H1 (cell line): ENCODE measurements around the gene NFATC1. TPM values are rescaled to one million over a fixed set of nuclear protein-coding genes. Genes with fewer than 3 reads are reported as not detected.

Experiments
- CTCF ChIA-PET: fragments of 300-600 bp; sonication (Branson Sonifier 250); formaldehyde crosslinking; loops from one replicate; lab custom pipeline; 2021; ENCODE audit not compliant: partially characterized antibody; lab: Charles Lee
- POLR2A ChIA-PET: fragments of 300-600 bp; sonication (Branson Sonifier 250); formaldehyde crosslinking; loops from one replicate; lab custom pipeline; 2021; ENCODE audit warnings: inconsistent platforms; ENCODE audit not compliant: partially characterized antibody; lab: Charles Lee
- DNase-seq, 2 experiments: peaks; one replicate each; pipeline versions ENCODE4 v3.0.0 to v3.0.0-alpha.2; 2010 to 2022; ENCODE audit warnings: low spot score in 2 of 2, low read depth in 1 of 2, mixed read lengths in 1 of 2
- FAIRE-seq: peaks from 2 replicates; lab custom pipeline; 2011; peaks lifted over from hg19 to GRCh38; lab: Jason Lieb, UNC
- H2AFZ ChIP-seq: 2 replicates; pipeline ENCODE4 v1.8.1; 2012; ENCODE audit warnings: low read length, inconsistent platforms
- H2AK5ac ChIP-seq: 2 replicates; pipeline ENCODE4 v1.6.1; 2013; ENCODE audit warnings: low read depth, low read length
- H2BK120ac ChIP-seq: replicated peaks from 2 replicates; pipeline ENCODE3; 2013; ENCODE audit warnings: low read depth, low read length, inconsistent platforms
- H2BK12ac ChIP-seq: 2 replicates; pipeline ENCODE4 v1.6.1; 2013; ENCODE audit warnings: low read depth, low read length
- H2BK15ac ChIP-seq: 2 replicates; pipeline ENCODE4 v1.6.1; 2013; ENCODE audit warnings: low read length
- H2BK20ac ChIP-seq: 2 replicates; pipeline ENCODE4 v1.6.1; 2013; ENCODE audit warnings: low read length
- H2BK5ac ChIP-seq: 2 replicates; pipeline ENCODE4 v1.6.1; 2013; ENCODE audit warnings: low read depth, low read length
- H3K14ac ChIP-seq: 2 replicates; pipeline ENCODE4 v1.6.1; 2013; ENCODE audit warnings: inconsistent platforms; ENCODE audit not compliant: insufficient read length
- H3K18ac ChIP-seq: 2 replicates; pipeline ENCODE4 v1.6.1; 2013; ENCODE audit warnings: low read length; ENCODE audit errors: extremely low read depth
- H3K23ac ChIP-seq: 2 replicates; pipeline ENCODE4 v1.6.1; 2013; ENCODE audit warnings: inconsistent platforms; ENCODE audit not compliant: insufficient read length
- H3K23me2 ChIP-seq: 2 replicates; pipeline ENCODE4 v1.6.1; 2013; ENCODE audit warnings: low read depth, low read length
- H3K27ac ChIP-seq: 2 replicates; pipeline ENCODE4 v1.6.1; 2011; ENCODE audit warnings: low read depth, low read length, inconsistent platforms
- H3K27me3 ChIP-seq, 4 experiments: replicated peaks in 1 of 4; 1 replicate in 1 of 4; 2 replicates in 3 of 4; pipeline versions ENCODE4 v1.6.1 to v1.8.1; 2011 to 2013; ENCODE audit warnings: low read length in 3 of 4, mild to moderate bottlenecking in 3 of 4, inconsistent platforms in 2 of 4, mixed read lengths in 2 of 4, moderate library complexity in 1 of 4; ENCODE audit not compliant: control insufficient read depth in 3 of 4, insufficient read depth in 3 of 4; ENCODE audit errors: extremely low read depth in 1 of 4
- H3K36me3 ChIP-seq, 4 experiments: 2 replicates each; pipeline versions ENCODE4 v1.6.1 to v1.8.1; 2011 to 2013; ENCODE audit warnings: mild to moderate bottlenecking in 4 of 4, low read length in 3 of 4, moderate library complexity in 2 of 4, control low read depth in 1 of 4, inconsistent platforms in 1 of 4; ENCODE audit not compliant: insufficient read depth in 4 of 4, control insufficient read depth in 2 of 4
- H3K4ac ChIP-seq: replicated peaks from 2 replicates; pipeline ENCODE3; 2013; ENCODE audit warnings: low read length, low read depth, mixed read lengths, inconsistent platforms; ENCODE audit not compliant: insufficient read length
- H3K4me1 ChIP-seq, 4 experiments: replicated peaks in 1 of 4; 1 replicate in 1 of 4; 2 replicates in 3 of 4; pipeline versions ENCODE4 v1.6.1 to v1.8.1; 2011 to 2013; ENCODE audit warnings: low read length in 3 of 4, inconsistent platforms in 2 of 4, mixed read lengths in 1 of 4; ENCODE audit not compliant: insufficient read depth in 4 of 4, control insufficient read depth in 3 of 4
- H3K4me2 ChIP-seq, 2 experiments: 2 replicates each; pipeline versions ENCODE4 v1.6.1 to v1.8.1; 2011 to 2013; ENCODE audit warnings: low read depth in 2 of 2, low read length in 2 of 2, control low read depth in 1 of 2, inconsistent platforms in 1 of 2, mild to moderate bottlenecking in 1 of 2; ENCODE audit not compliant: insufficient read depth in 1 of 2
- H3K4me3 ChIP-seq, 4 experiments: fragments of 200-600, 300-600 bp in 1 of 4; sonication (generic), shearing (Covaris generic), sonication (Bioruptor Twin) in 1 of 4; 2 replicates each; pipeline versions ENCODE4 v1.5.1 to v1.8.1; 2011 to 2016; ENCODE audit warnings: low read length in 4 of 4, low read depth in 3 of 4, control low read depth in 2 of 4, inconsistent platforms in 2 of 4, mild to moderate bottlenecking in 2 of 4, mixed read lengths in 1 of 4, moderate library complexity in 1 of 4; ENCODE audit not compliant: insufficient read depth in 2 of 4; ENCODE audit errors: extremely low read depth in 1 of 4
- H3K56ac ChIP-seq: replicated peaks from 2 replicates; pipeline ENCODE3; 2013; ENCODE audit warnings: low read depth, mild to moderate bottlenecking, mixed read lengths, low read length, inconsistent platforms; ENCODE audit not compliant: insufficient read length
- H3K79me1 ChIP-seq: 2 replicates; pipeline ENCODE4 v1.6.1; 2013; ENCODE audit warnings: low read depth, low read length, control low read depth
- H3K79me2 ChIP-seq, 2 experiments: 2 replicates each; pipeline versions ENCODE4 v1.6.1 to v1.8.1; 2012 to 2013; ENCODE audit warnings: low read length in 2 of 2, mild to moderate bottlenecking in 2 of 2, inconsistent platforms in 1 of 2; ENCODE audit not compliant: insufficient read depth in 2 of 2, control insufficient read depth in 1 of 2
- H3K9ac ChIP-seq, 4 experiments: replicated peaks in 1 of 4; 1 replicate in 1 of 4; 2 replicates in 3 of 4; pipeline versions ENCODE4 v1.6.1 to v1.8.1; 2011 to 2013; ENCODE audit warnings: low read depth in 3 of 4, low read length in 3 of 4, control low read depth in 2 of 4, mild to moderate bottlenecking in 2 of 4, moderate library complexity in 2 of 4, inconsistent platforms in 1 of 4; ENCODE audit errors: extremely low read depth in 1 of 4
- H3K9me3 ChIP-seq, 2 experiments: 2 replicates each; pipeline versions ENCODE4 v1.6.1 to v1.8.1; 2012 to 2013; ENCODE audit warnings: mild to moderate bottlenecking in 2 of 2, moderate library complexity in 2 of 2, control low read depth in 1 of 2, inconsistent platforms in 1 of 2, low read depth in 1 of 2, low read length in 1 of 2, mixed read lengths in 1 of 2; ENCODE audit not compliant: insufficient read depth in 2 of 2
- H4K20me1 ChIP-seq, 2 experiments: replicated peaks in 1 of 2; 2 replicates each; pipeline versions ENCODE3 to v1.8.1; 2011 to 2013; ENCODE audit warnings: inconsistent platforms in 2 of 2, low read length in 2 of 2, mild to moderate bottlenecking in 1 of 2; ENCODE audit not compliant: insufficient read depth in 2 of 2, control insufficient read depth in 1 of 2
- H4K5ac ChIP-seq: 2 replicates; pipeline ENCODE4 v1.6.1; 2013; ENCODE audit warnings: low read length, low read depth, mixed read lengths, inconsistent platforms; ENCODE audit not compliant: insufficient read length
- H4K8ac ChIP-seq: 2 replicates; pipeline ENCODE4 v1.8.0; 2013; ENCODE audit warnings: mild to moderate bottlenecking, moderate library complexity, low read length, inconsistent platforms; ENCODE audit not compliant: insufficient read depth; ENCODE audit errors: extremely low read depth
- H4K91ac ChIP-seq: replicated peaks from 2 replicates; pipeline ENCODE3; 2013; ENCODE audit warnings: low read length, mixed read lengths, inconsistent platforms; ENCODE audit not compliant: insufficient read length
- BCL11A ChIP-seq, 2 experiments: IDR thresholded peaks; one replicate each; pipeline ENCODE4 v1.6.1; 2011; ENCODE audit warnings: low read depth in 2 of 2, low read length in 2 of 2, mild to moderate bottlenecking in 2 of 2
- BRCA1 ChIP-seq: IDR thresholded peaks from 2 replicates; pipeline ENCODE4 v1.6.1; 2012; ENCODE audit warnings: low read depth, low read length, improper control_type of control experiment
- CREB1 ChIP-seq: IDR thresholded peaks from 2 replicates; pipeline ENCODE4 v1.6.1; 2012; ENCODE audit warnings: inconsistent platforms
- EGR1 ChIP-seq: IDR thresholded peaks from 2 replicates; pipeline ENCODE4 v1.6.1; 2011; ENCODE audit warnings: low read depth, low read length, borderline replicate concordance
- EZH2 ChIP-seq: fragments of 200-600 bp; sonication (generic); IDR thresholded peaks from 2 replicates; pipeline ENCODE4 v1.7.1; 2012; ENCODE audit warnings: low read depth, mild to moderate bottlenecking, moderate library complexity, low read length, inconsistent platforms; ENCODE audit not compliant: severe bottlenecking
- HDAC2 ChIP-seq, 2 experiments: fragments of 300-600 bp in 1 of 2; sonication (generic) in 1 of 2; IDR thresholded peaks; 2 replicates each; pipeline ENCODE4 v1.6.1; 2011 to 2012; ENCODE audit warnings: low read depth in 2 of 2, low read length in 2 of 2, mild to moderate bottlenecking in 2 of 2, moderate library complexity in 2 of 2, borderline replicate concordance in 1 of 2, inconsistent platforms in 1 of 2
- NANOG ChIP-seq: IDR thresholded peaks from 2 replicates; pipeline ENCODE4 v1.6.1; 2011; ENCODE audit warnings: low read length, low read depth, mild to moderate bottlenecking, inconsistent platforms; ENCODE audit not compliant: insufficient read depth, poor library complexity, severe bottlenecking
- TBP ChIP-seq: IDR thresholded peaks from 2 replicates; pipeline ENCODE4 v1.6.1; 2011; ENCODE audit warnings: low read depth, low read length, improper control_type of control experiment
- TEAD4 ChIP-seq: IDR thresholded peaks from 2 replicates; pipeline ENCODE4 v1.6.1; 2012; ENCODE audit warnings: low read depth, low read length, inconsistent platforms, mixed read lengths
- ZNF274 ChIP-seq: IDR thresholded peaks from 2 replicates; pipeline ENCODE4 v1.7.0; 2012; ENCODE audit warnings: low read length, borderline replicate concordance; ENCODE audit errors: extremely low read depth
- WGBS, 2 experiments: shearing (Covaris generic) in 1 of 2; methylation state at CpG; one replicate each; pipeline versions ENCODE4 v1.1.6 to v1.1.7; 2013 to 2015; ENCODE audit warnings: low lambda C conversion rate in 2 of 2, mixed read lengths in 2 of 2, inconsistent platforms in 1 of 2, low coverage in 1 of 2, missing lambda C conversion rate in 1 of 2; ENCODE audit not compliant: insufficient replicate concordance in 2 of 2, insufficient coverage in 1 of 2, insufficient read length in 1 of 2; ENCODE audit errors: extremely low coverage in 1 of 2, missing lambda C conversion rate in 1 of 2; 5-methylcytosine and 5-hydroxymethylcytosine counted together
- polyA plus RNA-seq, 7 experiments: library from polyadenylated mRNA; depleted of rRNA in 3 of 7; stranded (reverse) in 5 of 7; unstranded in 2 of 7; fragments of >200 nt in 5 of 7; fragments of 200-250 nt in 2 of 7; gene quantifications; 1 replicate in 5 of 7; 2 replicates in 1 of 7; 4 replicates in 1 of 7; pipeline versions ENCODE4 v1.2.1 to v1.2.3, GENCODE V29; 2011 to 2013; ENCODE audit warnings: missing spikeins in 2 of 7, mixed read lengths in 2 of 7
- total RNA-seq: library from RNA; stranded (reverse); fragmentation: NEBNext Ultra II Directional; extraction: Animal tissue kit (Norgen Biotek cat#: 25700); gene quantifications from 2 replicates; pipeline ENCODE4 v1.2.1, GENCODE V29; 2021
- TF ChIP-seq, protein P1 (sequence below): IDR thresholded peaks from 2 replicates; pipeline ENCODE4 v1.6.1; 2012; ENCODE audit warnings: inconsistent platforms

The NFATC1 gene
- total and polyA plus RNA-seq, 2 of the 8 experiments (the other 6 are each of a cell fraction or from before 2014, with no cell fraction given) = 2.0 to 6.6 TPM

DNA sequence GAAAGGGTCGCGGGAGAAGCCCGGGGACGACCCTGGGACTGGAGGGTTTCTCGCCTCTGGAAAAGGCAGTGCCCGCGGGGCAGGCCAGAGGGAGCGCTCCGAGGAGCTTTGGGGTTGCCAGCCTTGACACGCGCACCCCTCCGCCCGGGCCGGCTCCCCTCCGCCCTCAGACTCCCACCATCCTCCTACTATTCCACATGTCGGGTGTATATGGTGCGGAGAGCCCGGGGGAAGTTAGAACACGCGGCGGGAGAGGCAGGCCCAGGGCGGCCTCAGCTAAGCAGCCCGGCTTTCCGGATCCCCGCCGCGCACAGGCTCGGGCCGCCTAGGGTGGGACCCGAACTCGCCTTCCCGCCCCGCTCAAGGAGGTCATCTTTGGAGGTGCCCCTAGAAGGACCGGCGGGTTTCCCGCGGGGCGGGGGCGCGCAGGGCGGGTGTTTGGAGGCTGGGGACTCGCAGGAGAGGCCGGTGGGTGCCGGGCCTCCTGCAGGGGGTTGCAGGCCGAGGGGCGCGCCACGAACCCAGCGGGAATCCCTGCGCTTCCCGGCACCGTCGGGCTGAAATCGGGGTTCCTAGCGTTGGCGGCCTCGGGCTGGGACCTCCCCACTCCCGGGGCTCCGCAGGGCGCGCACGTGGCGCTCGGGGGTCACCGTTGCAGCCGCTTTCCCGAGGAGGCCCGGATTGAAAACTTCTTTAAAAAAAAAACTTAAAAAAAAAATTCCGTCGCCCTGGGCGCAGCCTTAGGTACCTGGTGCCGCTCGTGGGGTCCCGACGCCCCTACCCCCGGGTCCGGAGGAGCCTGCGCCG, 3.7 kb downstream of the NFATC1 start:
- Histone ChIP-seq H3K23ac (no peak overlapping the region), H2BK5ac (no peak overlapping the region), H3K4me3 (peak overlapping the region; percentile 27 to 75 (median 50); a peak in 7 of 8 replicates), H3K56ac (no peak overlapping the region), H3K27me3 (peaks cover 36 to 48% (median 45%) of the 10 kb centered on the region in 4 experiments), H4K20me1 (peaks cover 2 to 4% of the 10 kb centered on the region in 2 experiments), H2BK20ac (no peak overlapping the region), H2BK15ac (no peak overlapping the region), H3K4me1 (peaks cover 0 to 10% (median 5%) of the 10 kb centered on the region in 4 experiments; a peak in 5 of 7 replicates), H3K79me2 (no peaks in the 10 kb centered on the region), H4K8ac (no peak overlapping the region; the same call in 1 of the 2 replicates), H3K79me1 (no peaks in the 10 kb centered on the region), H3K4me2 (peak overlapping the region; percentile 66 to 83), H3K18ac (peak overlapping the region; percentile 60), H2BK12ac (no peak overlapping the region), H3K4ac (peak overlapping the region; percentile 78), H3K14ac (no peak overlapping the region), H2AK5ac (0 out of 2 replicates have a peak overlapping the region, but pooled peaks have one; percentile 75), H2AFZ (no peak overlapping the region), H3K9me3 (no peaks in the 10 kb centered on the region), H3K36me3 (no peaks in the 10 kb centered on the region; a peak in 1 of 8 replicates), H4K91ac (no peak overlapping the region), H4K5ac (no peak overlapping the region), H3K27ac (no peak overlapping the region), H3K9ac (no peak overlapping the region), H2BK120ac (no peak overlapping the region), H3K23me2 (peaks cover 5% of the 10 kb centered on the region; the same call in 1 of the 2 replicates)
- ChIA-PET POLR2A (no interaction called here), CTCF (interaction anchor here (0.6 to 3.0 kb wide), 6 partner anchors 7 to 244 kb away, joined by 3 to 16 read pairs (median 4); no protein-coding TSS in a partner anchor)
- FAIRE-seq = no peak
- WGBS, 2 experiments = 5% methylated on average over 75 of the region's 79 CpGs; no CpG with 5 or more reads in 1 of the 2 experiments
- peak in 1 of 2 experiments; percentile 61 for DNase-seq
- no peak for TF ChIP-seq BCL11A (IDR thresholded peaks at IDR 0.05; ENCODE audit: low read depth in 2 of 2, low read length in 2 of 2)
- peak; percentile 86 for TF ChIP-seq EZH2
- TF ChIP-seq CREB1 = no peak
- no peak for TF ChIP-seq HDAC2 (IDR thresholded peaks at IDR 0.05; ENCODE audit: borderline replicate concordance in 1 of 2, low read depth in 2 of 2, low read length in 2 of 2)
- no peak for TF ChIP-seq NANOG
- no peak for TF ChIP-seq ZNF274
- no peak for TF ChIP-seq TEAD4
- TF ChIP-seq BRCA1 = no peak
- no peak for TF ChIP-seq EGR1
- TF ChIP-seq, protein P1, sequence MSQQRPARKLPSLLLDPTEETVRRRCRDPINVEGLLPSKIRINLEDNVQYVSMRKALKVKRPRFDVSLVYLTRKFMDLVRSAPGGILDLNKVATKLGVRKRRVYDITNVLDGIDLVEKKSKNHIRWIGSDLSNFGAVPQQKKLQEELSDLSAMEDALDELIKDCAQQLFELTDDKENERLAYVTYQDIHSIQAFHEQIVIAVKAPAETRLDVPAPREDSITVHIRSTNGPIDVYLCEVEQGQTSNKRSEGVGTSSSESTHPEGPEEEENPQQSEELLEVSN = no peak; the same call in 1 of the 2 replicates
- TF ChIP-seq TBP = no peak
